ENCODE measurements around the gene EXOSC1.
"Not testable (repeated sequence)": the region's sequence is repeated elsewhere in the genome, so short reads cannot be mapped to it uniquely, and the experiment has no call there.

EXOSC1 gene

DNA sequence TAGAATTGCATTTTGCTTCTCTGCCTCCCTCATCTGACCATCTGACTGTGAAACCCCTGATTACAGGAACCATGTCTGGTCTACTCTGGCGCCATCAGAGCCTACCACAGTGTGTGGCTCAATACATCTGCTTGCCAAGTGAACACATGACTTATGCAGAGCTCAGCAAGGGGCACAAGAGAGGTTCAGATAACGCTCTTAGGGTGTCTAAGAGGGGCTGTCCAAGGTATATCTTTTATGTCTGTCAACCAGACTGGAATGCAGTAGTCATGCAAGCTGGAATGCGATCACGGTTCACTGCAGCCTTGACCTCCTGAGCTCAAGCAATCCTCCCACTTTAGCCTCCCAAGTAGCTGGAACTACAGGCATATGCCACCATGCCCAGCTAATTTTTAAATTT lies 34.4 kb downstream of the EXOSC1 start:
- no peak for DNase-seq (ENCODE audit: low read depth in 2 of 2, low spot score in 1 of 2)

- no peak for DNase-seq (ENCODE audit: low read depth in 2 of 2, low spot score in 1 of 2)
Observed at GRCh38 chr10:97408496-97408992, 37.3 kb downstream of the EXOSC1 start.

- DNase-seq (ENCODE audit: low read depth in 2 of 2, low spot score in 1 of 2) = no peak
Observed at GRCh38 chr10:97407952-97408248, 37.9 kb downstream of the EXOSC1 start.

DNA sequence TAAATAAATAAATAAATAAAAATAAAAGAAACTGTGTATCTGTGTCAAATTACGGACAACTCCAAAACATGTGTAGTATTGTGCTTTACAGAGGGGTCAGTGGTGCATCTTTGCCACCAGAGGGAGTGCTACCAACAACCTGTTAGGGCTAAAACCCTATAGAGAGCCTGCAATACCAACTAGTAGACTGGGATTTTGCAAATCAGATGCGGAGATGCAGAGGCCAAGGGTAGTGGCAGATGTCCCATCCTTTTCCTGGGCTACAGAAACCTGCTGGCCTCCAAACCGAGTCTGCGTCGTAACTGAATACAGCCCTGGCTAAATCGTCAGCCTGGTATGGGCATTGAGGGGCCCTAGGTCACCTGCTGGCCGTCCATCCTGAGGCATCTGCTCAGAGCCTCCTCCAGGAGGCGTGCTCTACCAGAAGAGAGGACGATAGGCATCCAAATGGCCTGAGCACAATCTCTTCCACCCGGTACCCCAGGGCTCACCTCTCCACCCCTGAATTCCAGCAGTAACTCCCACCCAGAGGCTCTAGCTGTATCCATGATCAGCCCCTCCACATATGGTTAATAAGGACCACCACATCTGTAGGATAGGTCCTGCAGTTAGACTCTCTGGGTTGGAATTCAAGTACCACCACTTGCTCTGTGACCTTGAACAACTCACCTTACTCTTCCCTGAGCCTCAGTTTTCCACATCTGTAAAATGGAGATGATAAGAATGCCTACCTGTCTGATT lies 38.4 kb downstream of the EXOSC1 start:
- DNase-seq (ENCODE audit: low read depth in 2 of 2, low spot score in 1 of 2) = no peak

GRCh38 chr10:97406483-97406882 lies 39.3 kb downstream of the EXOSC1 start:
- not testable (repeated sequence) for DNase-seq (ENCODE audit: low read depth in 2 of 2, low spot score in 1 of 2)

GRCh38 chr10:97406064-97406463 lies 39.7 kb downstream of the EXOSC1 start:
- DNase-seq (ENCODE audit: low read depth in 2 of 2, low spot score in 1 of 2) = no peak

DNA sequence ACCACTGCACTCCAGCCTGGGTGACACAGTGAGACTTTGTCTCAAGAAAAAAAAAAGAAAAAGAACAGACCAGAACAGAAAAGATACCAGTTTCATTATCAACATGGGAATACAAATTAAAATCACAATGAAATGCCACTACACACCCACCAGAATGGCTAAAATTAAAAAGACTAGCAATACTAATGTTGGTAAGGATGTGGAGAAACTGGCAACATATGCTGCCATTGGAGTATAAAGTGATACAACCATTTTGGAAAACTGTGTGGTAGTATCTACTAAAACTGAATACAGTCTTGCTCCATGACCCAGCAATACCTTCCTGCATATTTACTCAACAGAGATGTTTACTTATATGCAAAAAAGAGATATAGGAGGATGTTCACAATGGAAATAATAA lies 41.8 kb downstream of the EXOSC1 start:
- DNase-seq (ENCODE audit: low read depth in 2 of 2, low spot score in 1 of 2) = no peak

DNA sequence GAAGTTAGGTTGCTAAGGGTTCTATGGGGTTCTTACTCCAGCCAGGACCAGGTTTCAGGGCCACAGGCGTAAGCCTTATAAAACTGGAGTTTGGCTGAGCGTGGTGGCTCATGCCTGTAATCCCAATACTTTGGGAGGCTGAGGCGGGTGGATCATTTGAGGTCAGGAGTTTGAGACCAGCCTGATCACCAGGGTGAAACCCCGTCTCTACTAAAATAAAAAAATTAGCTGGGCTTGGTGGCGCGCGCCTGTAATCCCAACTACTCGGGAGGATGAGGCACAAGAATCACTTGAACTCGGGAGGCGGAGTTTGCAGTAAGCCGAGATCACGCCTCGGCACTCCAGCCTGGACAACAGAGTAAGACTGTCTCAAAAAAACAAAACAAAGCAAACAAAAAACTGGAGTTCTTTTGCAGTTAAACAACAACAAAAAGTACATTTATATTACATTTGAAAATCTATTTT lies 44.3 kb downstream of the EXOSC1 start:
- no peak for DNase-seq (ENCODE audit: low read depth in 2 of 2, low spot score in 1 of 2)

- DNase-seq (ENCODE audit: low read depth in 2 of 2, low spot score in 1 of 2) = peak; percentile 52 to 59
Observed at GRCh38 chr10:97400665-97401454, 44.9 kb downstream of the EXOSC1 start, which contains the start of gene RRP12. RRP12 (minus strand) TSS chr10:97401340; CDS start chr10:97401231, 109 bp downstream.

GRCh38 chr10:97399843-97400545 lies 45.8 kb downstream of the EXOSC1 start:
- no peak for DNase-seq (ENCODE audit: low read depth in 2 of 2, low spot score in 1 of 2)

GRCh38 chr10:97396056-97396455 lies 49.8 kb downstream of the EXOSC1 start:
- DNase-seq (ENCODE audit: low read depth in 2 of 2, low spot score in 1 of 2) = no peak

- no peak for DNase-seq (ENCODE audit: low read depth in 2 of 2, low spot score in 1 of 2)
Observed at GRCh38 chr10:97393034-97393573, 52.7 kb downstream of the EXOSC1 start.

DNA sequence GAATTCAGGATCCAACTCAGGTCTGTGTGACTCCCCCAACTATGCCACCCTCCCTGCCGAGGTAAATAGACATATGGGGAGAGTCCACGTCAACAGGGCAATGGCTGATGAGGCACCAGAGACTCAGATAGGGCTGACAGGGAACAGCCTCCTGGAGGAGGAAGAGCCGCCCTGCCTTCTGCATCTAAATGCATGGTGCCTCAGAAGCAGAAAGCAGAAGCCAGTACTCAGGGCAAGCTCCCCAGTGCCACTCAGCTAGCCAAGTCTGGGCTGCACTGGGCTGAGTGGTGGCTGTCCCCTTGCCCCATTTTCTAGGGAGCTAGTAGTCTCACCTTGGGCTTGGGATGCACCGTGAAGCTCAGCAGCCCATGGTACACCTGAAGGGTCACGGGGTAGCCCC lies 55.7 kb downstream of the EXOSC1 start:
- no peak for DNase-seq (ENCODE audit: low read depth in 2 of 2, low spot score in 1 of 2)

GRCh38 chr10:97388152-97388551 lies 57.7 kb downstream of the EXOSC1 start:
- DNase-seq (ENCODE audit: low read depth in 2 of 2, low spot score in 1 of 2) = no peak

All from stimulated activated CD8-positive, alpha-beta memory T cell treated with anti-CD3 and anti-CD28 coated beads, Interleukin-4, amount 100 ng/mL, for 1 hour (primary cell).